T-helper 9 cell (primary cell): Measurements from ENCODE around the gene CELF3.
"Not testable (repeated sequence)": the region's sequence is repeated elsewhere in the genome, so short reads cannot be mapped to it uniquely, and the experiment has no call there.

Experiments used
- DNase-seq: peaks from one replicate; pipeline ENCODE4 v3.0.0-alpha.2; 2020

Gene CELF3

GRCh38 chr1:151693057-151693651 is 23.4 kb downstream of the CELF3 start:
- no peak for DNase-seq

- DNase-seq = no peak
These were observed 24.4 kb downstream of the CELF3 start for GRCh38 chr1:151692226-151692625.

- no peak for DNase-seq
These were observed 27.1 kb downstream of the CELF3 start for GRCh38 chr1:151689494-151689893.

- DNase-seq = no peak
These were observed 30.0 kb downstream of the CELF3 start for GRCh38 chr1:151686561-151686960.

- DNase-seq = no peak
These were observed 32.5 kb downstream of the CELF3 start for GRCh38 chr1:151684128-151684527.

- not testable (repeated sequence) for DNase-seq
These were observed 33.7 kb downstream of the CELF3 start for GRCh38 chr1:151682901-151683300.

- no peak for DNase-seq
These were observed 34.7 kb downstream of the CELF3 start for GRCh38 chr1:151681923-151682322.

GRCh38 chr1:151680826-151681225 is 35.8 kb downstream of the CELF3 start:
- no peak for DNase-seq

GRCh38 chr1:151680391-151680790 is 36.2 kb downstream of the CELF3 start:
- no peak for DNase-seq

- DNase-seq = no peak
These were observed 43.2 kb downstream of the CELF3 start for GRCh38 chr1:151673407-151673806.

GRCh38 chr1:151670036-151670675 is 46.4 kb downstream of the CELF3 start:
- DNase-seq = not testable (repeated sequence)

- DNase-seq = no peak
These were observed 48.5 kb downstream of the CELF3 start for GRCh38 chr1:151668090-151668489.

- no peak for DNase-seq
These were observed 54.9 kb downstream of the CELF3 start for GRCh38 chr1:151661751-151662150.

- DNase-seq = no peak
These were observed 61.2 kb downstream of the CELF3 start for GRCh38 chr1:151655371-151655770.

GRCh38 chr1:151653397-151653796 is 63.2 kb downstream of the CELF3 start:
- no peak for DNase-seq
